PC-9 (cell line): ENCODE measurements around the gene MAP3K5.

Source experiments
- EZH2 ChIP-seq: fragments of 200-600 bp; sonication (generic); IDR thresholded peaks from 2 replicates; pipeline ENCODE4 v1.8.0; 2017; ENCODE audit warnings: antibody characterized with exemption, low read depth
- TF ChIP-seq, protein P1 (sequence below): fragments of 200-600 bp; sonication (generic); conservative IDR thresholded peaks from 2 replicates; pipeline ENCODE4 v1.6.1; 2017; ENCODE audit warnings: mixed run types, antibody characterized with exemption, mild to moderate bottlenecking, moderate library complexity

DNA sequence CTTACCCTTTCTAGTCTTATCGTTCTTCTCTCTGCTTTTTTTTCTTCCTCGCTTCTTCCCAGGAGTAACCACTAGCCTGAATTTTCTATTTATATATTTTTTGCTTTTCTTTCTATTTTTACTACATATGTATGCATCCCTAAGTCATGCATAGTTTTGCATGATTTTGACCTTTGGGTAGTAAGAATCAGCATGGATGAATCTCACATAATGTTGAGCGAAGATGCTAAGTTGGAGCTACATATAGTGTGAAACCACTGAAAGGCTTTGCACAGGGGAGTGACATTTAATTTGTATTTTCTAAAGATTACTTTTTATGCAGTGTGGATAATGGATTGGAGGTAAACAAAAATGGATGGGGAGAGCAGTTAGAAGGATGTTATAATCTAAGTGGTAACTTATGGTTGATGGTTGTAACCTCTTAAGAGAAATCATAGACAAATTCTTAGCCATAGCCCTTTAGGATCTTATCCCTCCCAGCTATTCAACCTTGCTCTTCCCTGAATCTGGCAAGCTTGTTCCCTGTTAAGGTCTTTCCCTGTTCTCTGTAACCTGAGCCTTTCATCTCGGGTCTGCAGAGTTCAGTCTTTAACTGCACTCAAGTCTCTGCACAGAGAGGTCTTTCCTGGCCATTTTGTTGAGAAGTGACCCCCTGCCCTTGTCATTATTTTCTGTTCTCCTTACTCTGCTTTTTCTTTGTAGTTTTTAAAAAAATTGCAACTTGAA is 48.2 kb upstream of the MAP3K5 start:
- TF ChIP-seq, protein P1, sequence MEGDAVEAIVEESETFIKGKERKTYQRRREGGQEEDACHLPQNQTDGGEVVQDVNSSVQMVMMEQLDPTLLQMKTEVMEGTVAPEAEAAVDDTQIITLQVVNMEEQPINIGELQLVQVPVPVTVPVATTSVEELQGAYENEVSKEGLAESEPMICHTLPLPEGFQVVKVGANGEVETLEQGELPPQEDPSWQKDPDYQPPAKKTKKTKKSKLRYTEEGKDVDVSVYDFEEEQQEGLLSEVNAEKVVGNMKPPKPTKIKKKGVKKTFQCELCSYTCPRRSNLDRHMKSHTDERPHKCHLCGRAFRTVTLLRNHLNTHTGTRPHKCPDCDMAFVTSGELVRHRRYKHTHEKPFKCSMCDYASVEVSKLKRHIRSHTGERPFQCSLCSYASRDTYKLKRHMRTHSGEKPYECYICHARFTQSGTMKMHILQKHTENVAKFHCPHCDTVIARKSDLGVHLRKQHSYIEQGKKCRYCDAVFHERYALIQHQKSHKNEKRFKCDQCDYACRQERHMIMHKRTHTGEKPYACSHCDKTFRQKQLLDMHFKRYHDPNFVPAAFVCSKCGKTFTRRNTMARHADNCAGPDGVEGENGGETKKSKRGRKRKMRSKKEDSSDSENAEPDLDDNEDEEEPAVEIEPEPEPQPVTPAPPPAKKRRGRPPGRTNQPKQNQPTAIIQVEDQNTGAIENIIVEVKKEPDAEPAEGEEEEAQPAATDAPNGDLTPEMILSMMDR = no peak
- TF ChIP-seq EZH2 = no peak
